Spinal cord (tissue), 10 donors: ENCODE results near the gene PODXL. TPM values are rescaled to one million over a fixed set of nuclear protein-coding genes. Genes with fewer than 3 reads are reported as not detected.
"Not testable (repeated sequence)": the region's sequence is repeated elsewhere in the genome, so short reads cannot be mapped to it uniquely, and the experiment has no call there.

Experiments used
- DNase-seq, 6 donors: peaks; one replicate each; pipeline versions ENCODE4 v3.0.0 to v3.0.0-alpha.2; 2013 to 2015; ENCODE audit warnings: low spot score in 6 of 6, low read depth in 4 of 6
- H3K27ac ChIP-seq: one replicate; pipeline ENCODE4 v1.5.1; 2013; ENCODE audit warnings: low read depth, low read length, control low read depth
- H3K27me3 ChIP-seq: one replicate; pipeline ENCODE4 v1.6.1; 2013; ENCODE audit warnings: low read length; ENCODE audit not compliant: control insufficient read depth, insufficient read depth
- H3K36me3 ChIP-seq: one replicate; pipeline ENCODE4 v1.6.1; 2013; ENCODE audit warnings: low read length; ENCODE audit not compliant: control insufficient read depth, insufficient read depth
- H3K4me1 ChIP-seq: one replicate; pipeline ENCODE4 v1.6.1; 2013; ENCODE audit warnings: low read length; ENCODE audit not compliant: control insufficient read depth, insufficient read depth
- H3K4me3 ChIP-seq: one replicate; pipeline ENCODE4 v1.5.1; 2013; ENCODE audit warnings: low read depth, low read length, control low read depth
- H3K9me3 ChIP-seq: one replicate; pipeline ENCODE4 v1.6.1; 2013; ENCODE audit warnings: low read length; ENCODE audit not compliant: control insufficient read depth, insufficient read depth
- WGBS: methylation state at CpG from one replicate; pipeline ENCODE4 v1.1.5; 2013; ENCODE audit warnings: missing lambda C conversion rate; ENCODE audit not compliant: insufficient coverage; 5-methylcytosine and 5-hydroxymethylcytosine counted together
- polyA plus RNA-seq, 2 donors: library from polyadenylated mRNA; unstranded; fragments of 120-200 nt; gene quantifications; one replicate each; pipeline ENCODE4 v1.2.1, GENCODE V29; 2013; ENCODE audit not compliant: insufficient read length in 2 of 2
- total RNA-seq, 2 donors: library from RNA; depleted of rRNA in 1 of 2; stranded (reverse); fragments of 120-200 nt in 1 of 2; fragments of >200 nt in 1 of 2; gene quantifications; one replicate each; pipeline versions ENCODE4 v1.2.3 to v1.2.4, GENCODE V29; 2013 to 2014
- donor health status: healthy.

Gene PODXL
- total and polyA plus RNA-seq, 4 donors = 15.2 to 51.1 (median 43.1) TPM

DNA sequence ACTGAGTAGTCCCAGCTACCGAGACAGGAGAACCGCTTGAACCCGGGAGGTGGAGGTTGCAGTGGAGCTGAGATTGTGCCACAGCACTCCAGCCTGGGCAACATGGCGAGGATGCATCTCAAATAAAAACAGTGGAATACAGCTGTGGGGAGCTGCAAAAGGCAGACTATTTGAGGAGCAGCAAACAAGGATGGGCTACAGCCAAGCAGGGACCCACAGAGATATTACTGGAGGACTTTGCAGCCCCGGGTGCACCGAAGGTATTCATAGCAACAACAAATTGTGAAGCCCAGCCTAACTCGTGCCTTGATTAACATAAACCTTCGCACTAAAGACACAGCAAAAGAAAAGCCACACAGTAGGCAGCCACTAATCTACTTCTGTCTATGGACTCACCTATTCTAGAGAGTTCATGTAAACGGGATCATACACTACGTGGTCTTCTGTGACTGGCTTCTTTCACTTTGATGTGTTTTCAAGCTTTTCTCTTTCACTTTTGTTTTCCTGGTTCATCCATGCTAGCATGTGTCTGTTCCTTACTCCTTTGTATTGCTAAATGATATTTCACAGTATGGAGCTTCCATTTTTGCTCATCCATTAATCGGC, 34.0 kb downstream of the PODXL start:
- Histone ChIP-seq H3K27me3 (no peaks in the 10 kb centered on the region), H3K36me3 (no peaks in the 10 kb centered on the region), H3K4me3 (no peak overlapping the region), H3K27ac (no peak overlapping the region), H3K9me3 (no peaks in the 10 kb centered on the region), H3K4me1 (peaks cover 8% of the 10 kb centered on the region)
- 75% methylated on average over 9 of the region's 11 CpGs for WGBS
- no peak for DNase-seq

DNA sequence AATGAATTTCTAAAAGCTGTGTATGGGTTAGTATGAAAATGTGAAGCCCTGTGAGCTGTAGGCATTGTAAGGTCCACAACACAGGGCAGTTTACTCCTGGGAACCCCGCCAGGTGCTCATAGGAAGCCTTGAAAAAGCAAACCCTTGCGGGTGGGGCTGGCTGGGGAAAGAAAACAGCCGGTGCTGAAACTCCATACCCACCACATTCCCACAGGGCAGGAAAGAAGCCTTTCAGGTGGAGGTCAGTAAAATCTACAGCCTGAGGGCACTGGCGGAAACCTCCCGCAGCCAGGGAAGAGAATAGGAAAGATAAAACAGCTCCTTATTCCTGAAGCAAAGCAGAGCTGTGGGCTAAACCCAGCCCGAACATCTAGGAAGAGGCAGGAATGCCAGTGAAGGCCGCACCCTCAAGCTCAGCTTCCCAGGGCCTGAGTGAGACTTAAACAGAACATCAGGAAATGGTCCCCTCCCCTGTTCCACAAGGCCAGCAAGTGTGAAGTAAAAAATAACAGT, 34.7 kb downstream of the PODXL start:
- H3K27ac ChIP-seq = peak overlapping the region; percentile 55
- H3K36me3 ChIP-seq = no peaks in the 10 kb centered on the region
- no peaks in the 10 kb centered on the region for H3K27me3 ChIP-seq
- DNase-seq = peak in 1 of 6 donors; percentile 48
- no peaks in the 10 kb centered on the region for H3K9me3 ChIP-seq
- H3K4me1 ChIP-seq = peaks cover 8% of the 10 kb centered on the region
- no peak overlapping the region for H3K4me3 ChIP-seq
- 78% methylated on average over 4 of the region's 7 CpGs for WGBS

DNA sequence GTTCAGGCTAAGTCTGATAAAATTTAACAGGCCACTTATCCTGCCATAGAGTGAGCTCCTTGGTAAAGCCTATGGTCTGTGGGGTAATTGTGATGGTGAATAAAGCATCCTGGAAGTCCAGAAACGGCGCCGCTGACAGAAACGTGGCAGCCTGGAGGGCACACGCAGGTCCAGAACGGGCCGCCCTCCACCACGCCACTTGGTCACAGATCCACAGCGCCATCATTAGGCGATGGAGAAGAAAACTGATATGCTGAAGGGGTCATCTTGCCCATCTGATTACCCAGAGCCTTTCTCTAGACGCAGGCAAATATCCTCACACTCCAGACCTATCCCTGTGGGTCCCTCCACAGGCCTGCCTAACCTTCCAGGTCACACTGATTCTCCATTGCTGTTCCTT, 37.8 kb downstream of the PODXL start:
- H3K36me3 ChIP-seq = no peaks in the 10 kb centered on the region
- H3K4me1 ChIP-seq = peaks cover 13% of the 10 kb centered on the region
- H3K4me3 ChIP-seq = no peak overlapping the region
- no peak for DNase-seq
- no peak overlapping the region for H3K27ac ChIP-seq
- H3K27me3 ChIP-seq = no peaks in the 10 kb centered on the region
- H3K9me3 ChIP-seq = no peaks in the 10 kb centered on the region
- 88% methylated on average over 11 of the region's 11 CpGs for WGBS

DNA sequence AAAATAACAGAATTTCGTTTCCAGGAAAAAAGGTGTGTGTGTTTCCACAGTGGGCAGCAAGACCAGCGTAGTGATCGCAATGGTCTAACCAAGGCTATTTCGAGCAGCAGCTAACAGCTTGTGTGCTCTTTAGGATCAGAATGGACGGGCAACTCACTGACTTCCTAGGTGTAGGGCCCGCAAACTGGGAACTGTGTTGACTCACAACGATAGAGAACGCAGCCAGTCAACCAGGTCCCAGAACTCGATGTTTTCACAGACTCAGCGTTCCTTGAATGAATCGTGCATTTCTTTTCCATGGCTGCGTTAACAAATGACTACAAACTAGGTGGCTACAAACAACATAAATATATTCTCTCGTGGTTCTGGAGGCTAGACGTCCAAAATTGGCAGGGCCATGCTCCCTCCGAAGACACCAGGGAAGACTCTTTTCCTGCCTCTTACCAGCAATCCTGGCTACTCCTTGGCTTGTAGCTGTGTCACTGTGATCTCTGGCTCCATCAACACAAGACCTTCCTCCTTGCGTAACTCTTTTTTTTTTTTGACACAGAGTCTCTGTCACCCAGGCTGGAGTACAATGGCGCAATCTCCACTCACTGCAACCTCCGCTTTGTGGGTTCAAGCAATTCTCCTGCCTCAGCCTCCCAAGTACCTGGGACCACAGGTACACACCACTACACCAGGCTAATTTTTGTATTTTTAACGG, 39.1 kb downstream of the PODXL start:
- Histone ChIP-seq H3K27ac (no peak overlapping the region), H3K4me3 (no peak overlapping the region), H3K9me3 (no peaks in the 10 kb centered on the region), H3K36me3 (no peaks in the 10 kb centered on the region), H3K27me3 (no peaks in the 10 kb centered on the region), H3K4me1 (peaks cover 17% of the 10 kb centered on the region)
- DNase-seq = no peak
- 92% methylated on average over 19 of the region's 19 CpGs for WGBS

DNA sequence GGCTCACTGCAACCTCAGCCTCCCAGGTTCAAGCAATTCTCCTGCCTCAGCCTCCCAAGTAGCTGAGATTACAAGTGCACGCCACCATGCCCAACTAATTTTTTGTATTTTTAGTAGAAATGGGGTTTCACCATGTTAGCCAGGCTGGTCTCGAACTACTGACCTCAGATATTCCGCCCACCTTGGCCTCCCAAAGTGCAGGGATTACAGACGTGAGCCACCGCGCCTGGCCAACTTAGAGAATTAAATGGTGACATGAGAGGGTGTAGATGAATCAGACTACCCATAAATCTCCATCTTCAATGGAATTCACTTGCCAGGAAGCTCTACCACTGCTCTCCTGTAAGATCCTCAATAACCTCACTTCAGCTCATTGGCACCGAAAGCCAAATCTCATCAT, 41.0 kb downstream of the PODXL start:
- H3K36me3 ChIP-seq, H3K27ac ChIP-seq, H3K27me3 ChIP-seq, H3K4me1 ChIP-seq, DNase-seq, H3K9me3 ChIP-seq, H3K4me3 ChIP-seq: not testable (repeated sequence)
- 95% methylated on average over 3 of the region's 7 CpGs for WGBS

DNA sequence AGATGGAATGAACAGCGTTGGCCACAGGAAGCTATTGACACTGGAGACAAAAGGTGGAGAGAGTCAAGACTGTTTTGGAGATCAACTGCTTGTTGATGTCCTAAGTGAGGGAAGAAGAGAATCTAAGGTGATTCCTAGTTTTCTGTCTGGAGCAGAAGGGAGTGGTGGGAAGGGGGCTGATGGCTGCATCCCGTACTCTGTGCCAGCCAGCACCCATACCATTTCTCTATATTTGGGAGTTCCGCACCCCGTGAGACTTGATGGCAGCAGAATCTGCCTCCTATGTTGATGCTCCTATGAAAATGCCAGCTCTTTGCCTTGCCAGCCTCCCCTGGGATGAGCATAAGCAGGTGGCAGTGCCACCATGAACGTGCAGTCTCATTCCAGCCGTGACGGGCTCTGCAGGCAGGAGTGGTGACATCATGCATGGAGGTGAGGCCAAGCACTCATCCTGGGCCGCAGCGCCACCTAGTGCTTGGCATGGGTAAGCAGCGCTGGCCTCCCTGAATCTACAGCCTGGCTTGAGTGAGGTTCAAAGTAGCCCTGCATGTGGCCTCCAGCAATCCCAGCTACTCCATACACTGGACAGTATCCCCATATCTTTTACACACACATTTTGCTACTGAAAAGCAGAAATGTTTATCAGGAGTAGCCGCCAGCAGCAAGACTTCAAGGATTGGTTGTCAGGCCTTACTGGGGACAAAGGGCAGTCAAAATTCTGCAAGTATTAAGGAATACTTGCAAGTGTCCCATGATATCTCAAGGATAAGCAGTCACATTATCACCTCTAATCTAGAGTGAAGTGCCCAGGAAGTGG, 43.0 kb downstream of the PODXL start:
- H3K27ac ChIP-seq = no peak overlapping the region
- 42% methylated on average over 10 of the region's 11 CpGs for WGBS

DNA sequence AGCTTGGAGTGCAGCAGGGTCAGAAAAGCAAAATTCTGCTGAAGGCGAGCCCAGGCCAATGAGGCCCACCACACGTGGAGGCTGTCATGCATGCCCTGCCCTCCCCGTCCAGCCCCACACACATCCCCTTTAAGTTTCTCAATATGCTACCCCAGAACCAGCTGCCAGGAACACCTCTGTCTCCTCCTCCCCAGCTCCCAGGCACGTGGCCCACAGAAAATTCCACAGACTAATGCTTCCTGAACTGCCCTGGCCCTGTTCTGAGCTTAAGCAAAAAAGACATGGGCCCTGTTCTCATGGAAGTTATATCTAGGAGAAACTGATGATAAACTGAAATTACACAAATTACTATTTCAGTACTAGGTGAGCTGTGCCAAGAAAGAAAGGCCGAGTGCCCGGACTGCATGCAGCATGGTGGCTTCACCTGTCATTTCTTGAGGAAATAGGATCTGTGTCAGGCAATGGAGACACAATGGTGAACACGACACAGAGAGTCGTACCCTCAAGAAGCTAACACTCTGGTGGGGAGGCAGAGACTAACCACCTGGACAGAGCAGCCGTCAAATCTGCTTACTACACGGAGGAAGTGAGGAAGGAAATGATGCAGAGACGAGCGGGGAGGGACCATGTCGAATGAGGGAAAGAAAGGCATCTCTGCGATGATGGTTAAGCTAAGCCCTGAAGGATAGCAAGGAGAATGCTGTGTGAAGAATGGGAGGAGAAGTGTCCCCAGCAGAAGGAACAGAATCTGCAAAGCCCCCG, 44.5 kb downstream of the PODXL start:
- WGBS = 80% methylated on average over 15 of the region's 15 CpGs

More for the DNA sequence above, 43.0 kb downstream of the PODXL start:
- peaks cover 16% of the 10 kb centered on the region for H3K36me3 ChIP-seq
- peak in 5 of 6 donors; percentile 61 to 93 (median 67) for DNase-seq
- H3K4me1 ChIP-seq = peaks cover 9% of the 10 kb centered on the region
- H3K9me3 ChIP-seq = no peaks in the 10 kb centered on the region
- H3K27me3 ChIP-seq = no peaks in the 10 kb centered on the region
- no peak overlapping the region for H3K4me3 ChIP-seq

DNA sequence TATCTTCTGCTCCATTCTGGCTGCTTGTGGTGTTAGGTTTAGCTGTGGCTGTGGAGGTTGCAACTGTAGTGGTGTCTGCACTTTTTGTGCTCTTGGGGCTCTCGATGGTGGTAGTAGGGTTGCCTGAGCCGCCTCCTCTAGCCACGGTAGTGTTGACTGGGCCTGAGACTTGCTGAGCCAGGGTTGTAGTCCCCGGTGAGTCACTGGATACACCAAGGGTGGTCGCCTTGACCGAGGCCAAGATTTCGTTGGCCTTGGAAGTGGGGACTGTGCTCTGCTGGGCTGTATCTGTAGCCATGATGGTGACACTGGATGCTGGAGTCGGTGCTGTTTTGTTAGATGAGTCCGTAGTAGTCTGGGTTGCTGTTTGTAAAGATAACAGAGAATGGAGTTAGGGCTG, 45.4 kb downstream of the PODXL start:
- Histone ChIP-seq H3K27ac (no peak overlapping the region), H3K36me3 (peaks cover 28% of the 10 kb centered on the region), H3K9me3 (no peaks in the 10 kb centered on the region), H3K27me3 (no peaks in the 10 kb centered on the region), H3K4me1 (peaks cover 17% of the 10 kb centered on the region), H3K4me3 (no peak overlapping the region)
- 97% methylated on average over 9 of the region's 9 CpGs for WGBS
- no peak for DNase-seq

More for the DNA sequence above, 44.5 kb downstream of the PODXL start:
- Histone ChIP-seq H3K9me3 (no peaks in the 10 kb centered on the region), H3K4me1 (peaks cover 16% of the 10 kb centered on the region), H3K36me3 (peaks cover 19% of the 10 kb centered on the region), H3K4me3 (no peak overlapping the region), H3K27ac (no peak overlapping the region), H3K27me3 (no peaks in the 10 kb centered on the region)
- no peak for DNase-seq

DNA sequence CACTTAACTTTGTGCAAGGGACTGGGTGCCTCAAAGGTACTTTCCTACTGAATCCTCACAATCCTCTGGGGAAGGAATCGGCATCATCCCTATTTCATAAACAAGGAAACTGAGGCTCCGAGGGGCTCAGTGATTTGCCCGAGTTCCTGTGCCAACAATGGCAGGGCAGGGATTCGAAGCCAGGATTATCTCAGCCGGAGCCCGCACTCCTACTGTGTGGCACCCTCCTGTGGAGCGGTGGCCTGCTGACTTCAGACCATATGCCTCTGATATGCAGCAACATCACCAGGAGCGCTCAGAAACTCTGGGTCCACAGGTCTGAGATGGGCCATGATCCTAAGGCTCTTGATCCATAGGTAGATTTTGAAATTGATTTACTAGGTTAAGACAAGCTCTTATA, 46.6 kb downstream of the PODXL start:
- WGBS = 81% methylated on average over 5 of the region's 8 CpGs

More for the DNA sequence above, 46.6 kb downstream of the PODXL start:
- no peak overlapping the region for H3K27ac ChIP-seq
- no peaks in the 10 kb centered on the region for H3K9me3 ChIP-seq
- peaks cover 35% of the 10 kb centered on the region for H3K36me3 ChIP-seq
- H3K4me3 ChIP-seq = no peak overlapping the region
- no peak for DNase-seq
- H3K4me1 ChIP-seq = peaks cover 17% of the 10 kb centered on the region
- H3K27me3 ChIP-seq = no peaks in the 10 kb centered on the region
